GM18507 (cell line): Measurements from ENCODE around the gene FMO5.
"Not testable (repeated sequence)": the region's sequence is repeated elsewhere in the genome, so short reads cannot be mapped to it uniquely, and the experiment has no call there.

Source experiments
- DNase-seq: peaks from one replicate; pipeline ENCODE4 v3.0.0; 2011; ENCODE audit warnings: low read depth; ENCODE audit not compliant: insufficient read length; ENCODE audit errors: extremely low spot score
- FAIRE-seq: peaks from 2 replicates; lab custom pipeline; 2011; peaks lifted over from hg19 to GRCh38; lab: Jason Lieb, UNC

Gene FMO5

GRCh38 chr1:147240131-147240721, 15.1 kb upstream of the FMO5 start:
- DNase-seq, FAIRE-seq: not testable (repeated sequence)

DNA sequence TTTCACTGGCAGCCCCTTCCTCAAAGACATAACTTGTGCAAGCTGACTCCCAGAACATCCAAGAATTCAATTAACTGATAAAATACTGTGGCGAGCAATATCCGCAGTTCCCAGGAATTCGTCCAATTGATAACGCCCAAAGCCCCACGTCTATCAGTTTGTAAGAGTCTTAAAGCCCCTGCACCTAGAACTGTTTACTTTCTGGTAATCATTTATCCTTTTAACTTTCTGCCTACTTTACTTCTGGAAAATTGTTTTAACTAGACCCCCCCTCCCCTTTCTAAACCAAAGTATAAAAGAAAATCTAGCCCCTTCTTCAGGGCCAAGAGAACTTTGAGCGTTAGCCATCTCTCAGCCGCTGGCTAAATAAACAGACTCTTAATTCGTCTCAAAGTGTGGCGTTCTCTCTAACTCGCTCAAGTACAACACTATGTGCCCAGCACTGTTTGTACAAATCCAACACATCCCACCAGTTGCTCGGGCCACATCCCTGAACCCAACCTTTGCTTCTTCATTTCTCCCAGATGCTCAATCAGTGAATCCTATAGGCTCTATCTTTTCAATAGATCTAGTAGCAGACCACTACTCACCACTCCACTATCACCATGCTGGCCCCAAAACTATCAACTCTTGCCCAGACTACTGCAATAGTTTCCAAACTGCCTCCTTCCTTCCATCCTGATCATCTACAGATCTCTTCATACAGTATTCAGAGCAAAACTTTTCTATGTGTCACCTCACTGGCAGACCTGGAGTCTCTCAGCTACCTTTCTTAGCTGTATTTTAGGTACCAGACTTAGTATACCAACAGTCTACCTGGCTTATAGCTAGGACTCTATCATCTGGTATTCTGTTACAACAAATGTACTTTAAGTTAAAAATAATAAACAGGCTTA, 14.0 kb upstream of the FMO5 start:
- FAIRE-seq (no peak), DNase-seq (no peak)

GRCh38 chr1:147238053-147238902, 13.1 kb upstream of the FMO5 start:
- FAIRE-seq (no peak), DNase-seq (no peak)

GRCh38 chr1:147236959-147237791, 12.0 kb upstream of the FMO5 start:
- FAIRE-seq (no peak), DNase-seq (no peak)

DNA sequence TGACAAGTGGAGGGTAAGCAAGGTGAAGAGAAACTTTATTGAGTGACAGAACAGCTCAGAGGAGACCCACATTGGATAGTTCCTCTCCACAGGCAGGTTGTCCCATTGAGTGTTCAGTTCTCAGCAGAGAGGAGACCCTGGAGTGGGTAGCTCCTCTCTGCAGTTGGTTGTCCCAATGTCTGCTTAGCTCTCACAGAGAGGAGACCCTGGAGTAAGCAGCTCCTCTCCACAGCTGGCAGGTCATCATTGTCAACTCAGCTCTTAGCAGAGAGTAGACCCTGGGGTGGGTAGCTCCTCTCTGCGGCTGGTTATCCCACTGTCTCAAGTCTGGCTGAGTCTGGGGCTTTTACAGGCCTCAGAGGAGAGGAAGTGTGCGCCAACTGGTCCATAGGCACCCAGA, 11.3 kb upstream of the FMO5 start:
- FAIRE-seq, result no peak
- DNase-seq, result no peak

DNA sequence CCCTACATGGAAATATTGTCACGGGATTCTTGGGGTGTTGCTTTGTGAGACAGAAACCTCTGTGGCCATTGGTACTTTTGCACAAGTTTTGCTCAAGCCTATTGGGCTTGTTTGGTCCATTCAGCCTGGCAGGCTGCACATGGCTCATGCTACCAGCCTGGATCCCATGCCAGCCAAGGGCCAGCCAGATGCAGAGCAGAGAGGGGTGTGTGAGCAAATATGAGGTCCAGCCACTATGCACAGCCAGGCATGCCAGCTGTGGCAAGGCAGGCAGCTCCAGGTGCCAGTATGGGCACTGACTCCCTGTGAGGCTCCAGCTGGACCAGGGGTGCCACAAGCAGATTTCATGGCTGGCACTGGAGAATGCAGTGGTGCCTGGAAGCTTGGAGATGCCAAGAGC, 10.7 kb upstream of the FMO5 start:
- DNase-seq (no peak), FAIRE-seq (no peak)

- not testable (repeated sequence) for FAIRE-seq, DNase-seq
Measured at GRCh38 chr1:147233903-147234302, 8.8 kb upstream of the FMO5 start.

DNA sequence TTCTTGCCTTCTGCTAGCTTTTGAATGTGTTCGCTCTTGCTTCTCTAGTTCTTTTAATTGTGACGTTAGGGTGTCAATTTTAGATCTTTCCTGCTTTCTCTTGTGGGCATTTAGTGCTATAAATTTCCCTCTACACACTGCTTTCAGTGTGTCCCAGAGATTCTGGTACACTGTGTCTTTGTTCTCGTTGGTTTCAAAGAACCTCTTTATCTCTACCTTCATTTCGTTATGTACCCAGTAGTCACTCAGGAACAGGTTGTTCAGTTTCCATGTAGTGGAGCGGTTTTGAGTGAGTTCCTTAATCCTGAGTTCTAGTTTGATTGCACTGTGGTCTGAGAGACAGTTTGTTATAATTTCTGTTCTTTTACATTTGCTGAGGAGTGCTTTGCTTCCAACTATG, 5.9 kb upstream of the FMO5 start:
- FAIRE-seq, DNase-seq: not testable (repeated sequence)

DNA sequence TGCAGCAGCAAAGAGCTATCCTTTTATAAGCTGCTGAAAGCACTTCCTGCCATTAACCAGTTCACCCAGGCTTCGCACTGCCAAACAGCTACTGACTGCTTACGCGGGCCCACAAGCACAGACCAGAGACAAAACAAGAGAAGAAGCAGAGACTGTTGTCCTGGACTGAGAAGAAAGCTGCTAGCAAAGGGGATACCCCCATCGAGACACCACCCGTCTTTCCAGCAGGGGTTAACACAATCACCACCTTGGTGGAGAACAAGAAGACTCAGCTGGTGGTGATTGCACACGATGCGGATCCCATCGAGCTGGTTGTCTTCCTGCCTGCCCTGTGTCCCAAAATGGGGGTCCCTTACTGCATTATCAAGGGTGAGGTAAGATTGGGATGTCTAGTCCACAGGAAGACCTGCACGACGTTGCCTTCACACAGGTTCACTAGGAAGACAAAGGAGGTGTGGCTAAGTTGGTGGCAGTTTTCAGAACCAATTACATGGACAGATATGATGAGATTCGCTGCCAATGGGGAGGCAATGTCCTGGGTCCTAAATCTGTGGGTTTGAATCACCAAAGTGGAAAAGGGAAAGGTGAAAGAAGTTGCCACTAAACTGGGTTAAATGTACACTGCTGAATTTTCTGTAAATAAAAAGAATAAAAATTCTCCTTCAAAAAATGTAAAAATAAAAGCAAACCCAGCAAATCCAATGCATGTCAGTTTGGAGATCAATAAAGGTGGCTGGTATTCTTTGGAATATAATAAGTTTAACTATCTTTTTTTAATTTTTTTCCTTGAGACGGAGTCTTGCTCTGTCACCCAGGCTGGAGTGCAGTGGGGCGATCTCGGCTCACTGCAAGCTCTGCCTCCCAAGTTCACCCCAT, 1.2 kb downstream of the FMO5 start:
- DNase-seq (no peak), FAIRE-seq (no peak)

DNA sequence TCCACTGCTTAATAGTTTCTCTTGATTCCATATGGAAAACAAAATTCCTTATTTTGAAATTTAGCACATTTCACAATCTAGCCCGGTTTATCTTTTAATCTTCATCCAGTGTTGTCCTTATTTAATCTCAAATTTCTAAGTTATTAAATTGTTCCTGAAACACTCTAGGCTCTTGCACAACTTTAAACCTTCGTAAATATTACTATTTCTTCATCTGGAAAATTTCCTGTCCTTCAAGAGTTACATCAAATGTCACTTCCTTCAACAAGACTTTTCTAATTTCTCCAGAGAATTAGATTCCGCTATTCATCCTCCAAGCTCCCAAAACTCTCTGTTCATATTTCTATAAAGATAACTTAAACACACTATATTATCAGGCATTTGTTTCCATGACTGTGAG, 6.5 kb downstream of the FMO5 start:
- FAIRE-seq (no peak), DNase-seq (no peak)

DNA sequence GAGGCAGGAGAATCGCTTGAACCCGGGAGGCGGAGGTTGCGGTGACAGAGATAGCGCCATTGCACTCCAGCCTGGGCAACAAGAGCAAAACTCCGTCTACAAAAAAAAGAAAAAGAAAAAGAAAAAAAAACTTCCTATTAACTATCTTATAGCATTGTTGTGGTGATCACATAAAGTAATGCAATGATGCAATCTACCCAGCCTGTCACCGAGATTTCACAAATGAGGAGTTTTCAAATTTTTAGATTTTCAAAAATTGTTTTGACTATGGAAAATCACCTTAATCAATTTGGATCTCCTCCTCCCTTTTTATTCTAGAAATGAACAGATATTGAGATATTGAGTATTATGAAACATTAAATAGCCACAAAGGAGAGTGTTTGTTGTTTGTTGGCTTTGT, 8.0 kb downstream of the FMO5 start:
- DNase-seq (no peak), FAIRE-seq (no peak)

- FAIRE-seq (no peak), DNase-seq (no peak)
Measured at GRCh38 chr1:147216124-147216523, 9.0 kb downstream of the FMO5 start.

DNA sequence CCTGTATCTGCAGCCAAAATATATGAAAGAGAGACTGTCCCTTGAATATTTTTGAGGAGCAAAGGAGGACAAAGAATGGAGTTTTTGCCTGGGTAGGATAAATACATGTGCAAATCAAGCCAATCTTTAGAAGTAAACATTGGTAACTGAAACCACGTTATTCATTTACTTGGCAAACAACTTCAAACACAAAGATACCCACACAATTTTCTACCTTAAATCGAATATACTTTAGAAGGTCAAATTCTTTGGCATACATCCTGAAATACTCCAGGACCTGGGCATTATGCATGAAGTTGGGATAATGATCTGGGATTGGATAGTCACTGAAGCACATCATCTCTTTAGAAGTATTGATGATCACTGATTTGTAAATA, 9.6 kb downstream of the FMO5 start:
- FAIRE-seq, result no peak
- DNase-seq, result no peak

DNA sequence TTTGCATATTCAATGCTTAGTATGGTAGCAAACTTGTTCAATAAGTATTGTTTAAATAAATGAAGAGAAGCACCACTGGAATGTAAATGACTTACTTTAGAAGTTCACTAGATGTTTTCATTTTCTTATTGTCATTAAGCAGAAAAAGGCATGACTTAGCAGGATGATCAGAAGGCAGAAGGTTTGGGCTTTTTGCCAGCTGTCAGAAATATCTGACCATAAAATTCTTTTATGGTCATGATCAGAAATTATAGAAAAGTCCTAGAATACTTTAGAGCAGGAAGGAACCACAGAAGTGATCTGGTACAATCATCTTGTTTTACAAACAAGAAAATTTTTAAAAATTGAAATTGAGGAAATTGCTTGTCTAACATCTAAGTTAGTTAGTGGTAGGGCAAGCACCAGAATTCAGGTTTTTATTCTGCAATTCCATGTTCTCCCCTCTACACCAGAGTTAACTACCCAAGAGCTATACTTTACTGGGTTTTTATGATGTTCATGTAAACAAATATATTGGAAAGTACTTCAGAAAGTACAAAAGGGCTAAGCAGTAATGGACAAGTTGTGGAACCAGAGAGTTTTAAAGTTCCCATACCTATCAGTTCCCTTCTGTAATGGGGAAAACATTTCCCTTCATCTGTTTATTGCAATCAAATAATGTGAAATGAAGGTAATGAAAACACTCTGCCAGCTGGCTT, 10.1 kb downstream of the FMO5 start:
- FAIRE-seq, result peak; percentile 12
- DNase-seq, result no peak

GRCh38 chr1:147214325-147214724, 10.8 kb downstream of the FMO5 start:
- DNase-seq (no peak), FAIRE-seq (no peak)

GRCh38 chr1:147213271-147213670, 11.9 kb downstream of the FMO5 start:
- FAIRE-seq (no peak), DNase-seq (no peak)

- DNase-seq (no peak), FAIRE-seq (no peak)
Measured at GRCh38 chr1:147211577-147211976, 13.6 kb downstream of the FMO5 start.

GRCh38 chr1:147210987-147211386, 14.2 kb downstream of the FMO5 start:
- DNase-seq (no peak), FAIRE-seq (no peak)
